PC-3 (cell line): ENCODE data around the gene APOO.

Experiments
- EZH2 ChIP-seq: fragments of 300-600 bp; sonication (generic); IDR thresholded peaks from one replicate; pipeline ENCODE4 v1.6.1; 2017; ENCODE audit warnings: antibody characterized with exemption, mild to moderate bottlenecking, low read length; ENCODE audit not compliant: unreplicated experiment
- EZH2phosphoT487 ChIP-seq: fragments of 300-600 bp; sonication (generic); IDR thresholded peaks from 2 replicates; pipeline ENCODE4 v1.6.1; 2018; ENCODE audit warnings: mild to moderate bottlenecking, antibody characterized with exemption, low read length, borderline replicate concordance
- TF ChIP-seq, protein P1 (sequence below): fragments of 300-600 bp; sonication (generic); conservative IDR thresholded peaks from 2 replicates; pipeline ENCODE4 v1.5.1; 2017; ENCODE audit warnings: antibody characterized with exemption, low read depth, mild to moderate bottlenecking, low read length

DNA sequence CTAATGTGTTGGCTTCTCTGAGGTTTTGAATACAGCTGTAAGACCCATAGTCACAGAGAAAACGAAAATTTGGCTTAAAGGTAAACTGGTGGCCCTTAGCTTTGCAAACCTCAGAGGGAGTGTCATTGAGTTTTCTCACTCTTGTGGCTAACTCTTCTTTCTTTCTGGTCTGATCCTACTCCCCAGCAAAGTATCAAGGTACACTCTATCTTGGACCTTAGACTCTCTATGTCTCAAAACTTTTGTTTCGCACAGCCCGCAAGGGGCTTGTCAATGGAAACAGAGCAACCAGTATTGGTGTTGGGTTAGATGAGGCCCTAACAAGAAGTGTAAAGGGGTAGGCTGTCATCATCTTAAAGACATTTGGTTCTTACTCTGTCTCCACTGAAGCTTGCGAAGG, 19.8 kb downstream of the APOO start:
- TF ChIP-seq, protein P1, sequence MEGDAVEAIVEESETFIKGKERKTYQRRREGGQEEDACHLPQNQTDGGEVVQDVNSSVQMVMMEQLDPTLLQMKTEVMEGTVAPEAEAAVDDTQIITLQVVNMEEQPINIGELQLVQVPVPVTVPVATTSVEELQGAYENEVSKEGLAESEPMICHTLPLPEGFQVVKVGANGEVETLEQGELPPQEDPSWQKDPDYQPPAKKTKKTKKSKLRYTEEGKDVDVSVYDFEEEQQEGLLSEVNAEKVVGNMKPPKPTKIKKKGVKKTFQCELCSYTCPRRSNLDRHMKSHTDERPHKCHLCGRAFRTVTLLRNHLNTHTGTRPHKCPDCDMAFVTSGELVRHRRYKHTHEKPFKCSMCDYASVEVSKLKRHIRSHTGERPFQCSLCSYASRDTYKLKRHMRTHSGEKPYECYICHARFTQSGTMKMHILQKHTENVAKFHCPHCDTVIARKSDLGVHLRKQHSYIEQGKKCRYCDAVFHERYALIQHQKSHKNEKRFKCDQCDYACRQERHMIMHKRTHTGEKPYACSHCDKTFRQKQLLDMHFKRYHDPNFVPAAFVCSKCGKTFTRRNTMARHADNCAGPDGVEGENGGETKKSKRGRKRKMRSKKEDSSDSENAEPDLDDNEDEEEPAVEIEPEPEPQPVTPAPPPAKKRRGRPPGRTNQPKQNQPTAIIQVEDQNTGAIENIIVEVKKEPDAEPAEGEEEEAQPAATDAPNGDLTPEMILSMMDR, result no peak
- TF ChIP-seq EZH2phosphoT487 (no peak), EZH2 (no peak)
